Measurements from ENCODE around the gene ATP2C1. TPM values are rescaled to one million over a fixed set of nuclear protein-coding genes. Genes with fewer than 3 reads are reported as not detected.

Gene ATP2C1
- total and polyA plus RNA-seq, 2 of the 13 experiments (the other 11 are each of a cell fraction or from before 2014, with no cell fraction given), result 32.4 to 37.6 TPM

GRCh38 chr3:130893376-130894129 is at the start of gene ATP2C1 (continued):
- peak; percentile 46; the same call in 1 of the 2 replicates for TF ChIP-seq POGK (CRISPR knock-in tag; conservative IDR thresholded peaks at IDR 0.05)
- TF ChIP-seq GLMP (CRISPR knock-in tag; IDR thresholded peaks at IDR 0.05; ENCODE audit: borderline replicate concordance), result no peak
- TF ChIP-seq CHD4 (IDR thresholded peaks at IDR 0.05; ENCODE audit: borderline replicate concordance, low read length), result no peak
- no peak for TF ChIP-seq ZNF704 (CRISPR knock-in tag; IDR thresholded peaks at IDR 0.05; ENCODE audit: borderline replicate concordance)
- 0 out of 2 replicates have a peak, but pooled peaks have one; percentile 13 for TF ChIP-seq HDAC2 (CRISPR knock-in tag; IDR thresholded peaks at IDR 0.05)
- 0 out of 2 replicates have a peak, but pooled peaks have one; percentile 32 for TF ChIP-seq ZNF564 (CRISPR knock-in tag; IDR thresholded peaks at IDR 0.05)
- TF ChIP-seq SMARCC2 (IDR thresholded peaks at IDR 0.05), result no peak
- TF ChIP-seq LRRFIP1 (CRISPR knock-in tag; conservative IDR thresholded peaks at IDR 0.05), result no peak
- TF ChIP-seq LBX2 (CRISPR knock-in tag; IDR thresholded peaks at IDR 0.05; ENCODE audit: borderline replicate concordance), result 0 out of 2 replicates have a peak, but pooled peaks have one; percentile 31
- TF ChIP-seq ZNF276 (CRISPR knock-in tag; IDR thresholded peaks at IDR 0.05; ENCODE audit: low read depth), result 0 out of 2 replicates have a peak, but pooled peaks have one; percentile 26
- TF ChIP-seq ZNF121 (CRISPR knock-in tag; IDR thresholded peaks at IDR 0.05), result no peak
- 0 out of 2 replicates have a peak, but pooled peaks have one; percentile 41 for TF ChIP-seq GPN1 (CRISPR knock-in tag; IDR thresholded peaks at IDR 0.05; ENCODE audit: borderline replicate concordance)
- TF ChIP-seq RFX3 (CRISPR knock-in tag; IDR thresholded peaks at IDR 0.05), result no peak
- no peak for TF ChIP-seq ZNF724P (CRISPR knock-in tag; IDR thresholded peaks at IDR 0.05; ENCODE audit: borderline replicate concordance)
- TF ChIP-seq KLF12 (CRISPR knock-in tag; IDR thresholded peaks at IDR 0.05; ENCODE audit: borderline replicate concordance), result peak; percentile 60; the same call in 1 of the 2 replicates
- TF ChIP-seq SRSF9 (IDR thresholded peaks at IDR 0.05; ENCODE audit: borderline replicate concordance, insufficient read depth, low read depth, low read length, poor library complexity, severe bottlenecking), result no peak
- no peak for TF ChIP-seq HNRNPUL1 (IDR thresholded peaks at IDR 0.05; ENCODE audit: low read depth, low read length)
- peak; percentile 68; the same call in 1 of the 3 replicates for TF ChIP-seq MXI1 (IDR thresholded peaks at IDR 0.05; ENCODE audit: borderline replicate concordance, low read depth, low read length)

Measured in HepG2 (cell line).